BJ (cell line): ENCODE measurements around the gene SUPT4H1. TPM values are rescaled to one million over a fixed set of nuclear protein-coding genes. Genes with fewer than 3 reads are reported as not detected.

Source experiments
- CTCF ChIA-PET: fragments of 350-600 bp; formaldehyde crosslinking; extraction: SDS; loops from one replicate; lab custom pipeline; 2021; ENCODE audit warnings: antibody characterized with exemption, inconsistent platforms; lab: Yijun Ruan, JAX
- POLR2A ChIA-PET: fragments of 300-600 bp; sonication (Branson Sonifier 250); formaldehyde crosslinking; extraction: SDS; loops from one replicate; lab custom pipeline; 2021; ENCODE audit warnings: antibody characterized with exemption; lab: Charles Lee
- DNase-seq: peaks from one replicate; pipeline ENCODE4 v3.0.0-alpha.2; 2011; ENCODE audit warnings: low read depth
- H3K27me3 ChIP-seq: 2 replicates; pipeline ENCODE4 v1.6.0; 2011; ENCODE audit warnings: low read length; ENCODE audit not compliant: control insufficient read depth, insufficient read depth
- H3K36me3 ChIP-seq: 2 replicates; pipeline ENCODE4 v1.5.1; 2011; ENCODE audit warnings: low read length; ENCODE audit not compliant: control insufficient read depth, insufficient read depth
- H3K4me3 ChIP-seq: 2 replicates; pipeline ENCODE4 v1.5.1; 2011; ENCODE audit warnings: low read depth, mild to moderate bottlenecking, control low read depth, low read length
- CTCF ChIP-seq: IDR thresholded peaks from 2 replicates; pipeline ENCODE4 v1.5.1; 2011; ENCODE audit warnings: low read depth, mild to moderate bottlenecking, control low read depth, inconsistent platforms, low read length, moderate library complexity; ENCODE audit not compliant: insufficient read depth
- polyA plus RNA-seq: library from polyadenylated mRNA; depleted of rRNA; stranded (reverse); fragments of >200 nt; gene quantifications from 2 replicates; pipeline ENCODE4 v1.2.3, GENCODE V29; 2011

SUPT4H1 gene
- polyA plus RNA-seq, 1 experiment, result 145 TPM

- POLR2A ChIA-PET, result no interaction called here
- TF ChIP-seq CTCF, result no peak
- no peaks in the 10 kb centered on the region for H3K36me3 ChIP-seq
- CTCF ChIA-PET, result interaction anchor here (0.6 to 2.2 kb wide), 2 partner anchors 74 to 259 kb away, joined by 3 to 7 read pairs; no protein-coding TSS in a partner anchor
- H3K4me3 ChIP-seq, result no peak overlapping the region
- peaks cover 11% of the 10 kb centered on the region for H3K27me3 ChIP-seq
- DNase-seq, result no peak
Observed at GRCh38 chr17:58390884-58391283, 38.9 kb upstream of the SUPT4H1 start.

GRCh38 chr17:58388302-58389190, 36.5 kb upstream of the SUPT4H1 start:
- peaks cover 12% of the 10 kb centered on the region for H3K27me3 ChIP-seq
- TF ChIP-seq CTCF, result no peak
- POLR2A ChIA-PET, result no interaction called here
- H3K36me3 ChIP-seq, result no peaks in the 10 kb centered on the region
- CTCF ChIA-PET, result interaction anchor here (2.2 kb wide), 1 partner anchor 71 kb away, joined by 7 read pairs; no protein-coding TSS in a partner anchor
- DNase-seq, result no peak
- no peak overlapping the region for H3K4me3 ChIP-seq

GRCh38 chr17:58387834-58388233, 35.8 kb upstream of the SUPT4H1 start:
- Histone ChIP-seq H3K36me3 (no peaks in the 10 kb centered on the region), H3K27me3 (peaks cover 12% of the 10 kb centered on the region), H3K4me3 (no peak overlapping the region)
- ChIA-PET POLR2A (no interaction called here), CTCF (no interaction called here)
- TF ChIP-seq CTCF, result no peak
- no peak for DNase-seq

- peaks cover 11% of the 10 kb centered on the region for H3K27me3 ChIP-seq
- H3K36me3 ChIP-seq, result no peaks in the 10 kb centered on the region
- H3K4me3 ChIP-seq, result no peak overlapping the region
- no peak for TF ChIP-seq CTCF
- POLR2A ChIA-PET, result no interaction called here
- no peak for DNase-seq
- CTCF ChIA-PET, result no interaction called here
Observed at GRCh38 chr17:58386708-58387107, 34.7 kb upstream of the SUPT4H1 start.

- ChIA-PET POLR2A (no interaction called here), CTCF (interaction anchor here (0.8 kb wide), 1 partner anchor 11 kb away, joined by 3 read pairs; no protein-coding TSS in a partner anchor)
- H3K27me3 ChIP-seq, result peaks cover 5% of the 10 kb centered on the region
- H3K4me3 ChIP-seq, result no peak overlapping the region
- no peak for DNase-seq
- no peak for TF ChIP-seq CTCF
- no peaks in the 10 kb centered on the region for H3K36me3 ChIP-seq
Observed at GRCh38 chr17:58385359-58385899, 33.4 kb upstream of the SUPT4H1 start.
